Upper lobe of left lung (tissue), 4 donors: ENCODE results near the gene CS.

Experiments used
- CTCF ChIP-seq, 6 experiments: fragments of 450-650 bp in 4 of 6; fragments of 200-600 bp in 2 of 6; sonication (generic) in 2 of 6; IDR thresholded peaks; one replicate each; pipeline ENCODE4 v1.5.1; 2016 to 2019; ENCODE audit warnings: antibody characterized with exemption in 6 of 6
- POLR2A ChIP-seq, 4 donors: fragments of 450-650 bp; IDR thresholded peaks; one replicate each; pipeline ENCODE4 v1.5.1; 2016 to 2017; ENCODE audit warnings: antibody characterized with exemption in 4 of 4, mild to moderate bottlenecking in 2 of 4

- TF ChIP-seq POLR2A (IDR thresholded peaks at IDR 0.05) (no peak), CTCF (IDR thresholded peaks at IDR 0.05) (no peak)
Observed at GRCh38 chr12:56332512-56333196, 32.5 kb upstream of the CS start.
